ENCODE data around the gene PRM1.

Gene PRM1

DNA sequence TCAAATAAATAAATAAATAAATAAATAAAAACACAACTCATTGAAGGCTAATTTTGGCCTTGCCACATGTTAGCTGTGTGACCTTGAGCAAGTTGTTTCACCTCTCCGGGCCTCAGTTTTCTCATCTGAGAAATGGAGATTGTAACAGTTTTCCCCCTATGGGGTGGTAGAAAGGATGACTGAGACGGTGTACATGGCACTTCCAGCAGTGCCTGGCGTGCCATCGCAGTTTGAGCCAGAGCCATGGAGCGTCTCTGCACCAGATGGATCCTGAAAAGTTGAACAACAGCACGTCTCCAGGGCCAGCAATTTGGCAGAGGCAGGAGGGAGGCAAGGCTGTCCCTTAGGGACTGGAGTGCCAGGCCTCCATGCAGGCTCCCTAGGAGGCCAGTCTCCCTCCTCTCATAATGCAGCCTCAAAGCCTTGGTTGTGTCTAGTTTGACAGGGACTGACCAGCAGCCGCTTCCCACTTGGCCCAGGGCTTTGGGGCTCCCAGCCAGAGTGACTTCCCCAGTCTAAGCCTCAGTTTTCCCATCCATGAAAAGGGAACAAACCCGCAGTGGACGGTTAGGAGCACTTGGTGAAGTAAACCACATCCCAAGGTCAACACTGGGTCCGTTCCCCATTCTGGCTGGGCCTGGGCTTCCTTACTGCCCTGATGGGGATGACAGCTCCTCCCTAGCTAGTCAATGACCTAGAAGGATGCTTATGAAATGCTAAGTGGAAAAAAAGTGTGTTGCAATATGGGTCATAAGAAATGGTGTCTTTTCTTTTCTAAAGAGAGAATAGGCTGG lies 44.5 kb downstream of the PRM1 start:
- no peak for DNase-seq (ENCODE audit: low read depth)

GRCh38 chr16:11235703-11235991 lies 45.5 kb downstream of the PRM1 start:
- no peak for DNase-seq (ENCODE audit: low read depth)

DNA sequence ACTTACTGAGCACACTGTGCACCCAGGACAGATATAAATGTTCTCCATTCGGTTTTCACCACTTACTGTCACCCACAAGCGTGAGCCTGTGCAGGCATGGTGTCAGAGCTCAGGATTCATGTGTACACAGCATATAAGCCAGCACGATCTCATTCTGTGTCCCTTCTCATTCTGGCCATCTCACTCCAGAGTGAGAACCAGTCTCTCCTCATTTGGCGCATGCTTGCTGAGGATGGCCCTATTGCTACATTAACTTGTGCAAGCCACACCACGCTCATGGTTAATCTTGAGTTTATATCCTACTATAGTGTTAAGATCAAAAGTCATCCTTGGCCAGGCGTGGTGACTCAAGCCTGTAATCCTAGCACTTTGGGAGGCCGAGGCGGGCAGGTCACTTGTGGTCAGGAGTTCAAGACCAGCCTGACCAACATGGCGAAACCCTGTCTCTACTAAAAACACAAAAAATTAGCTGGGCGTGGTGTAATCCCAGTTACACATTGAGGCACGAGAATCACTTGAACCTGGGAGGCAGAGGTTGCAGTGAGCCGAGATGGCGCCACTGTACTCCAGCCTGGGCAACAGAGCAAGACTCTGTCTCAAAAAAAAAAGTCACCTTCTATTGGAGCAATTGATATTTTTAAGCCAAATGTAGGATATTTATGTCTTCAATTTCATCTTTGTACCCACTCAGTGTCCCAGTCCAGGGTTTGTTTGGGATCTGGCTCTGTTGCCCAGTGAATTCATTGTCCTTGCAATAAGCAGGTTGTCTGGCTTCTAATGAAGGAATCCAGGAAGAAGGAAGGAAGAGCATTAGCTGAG lies 46.0 kb downstream of the PRM1 start:
- DNase-seq (ENCODE audit: low read depth) = no peak

- peak; percentile 61 for DNase-seq (ENCODE audit: low read depth)
Measured at GRCh38 chr16:11233727-11234376, 47.3 kb downstream of the PRM1 start.

- peak; percentile 83 for DNase-seq (ENCODE audit: low read depth)
Measured at GRCh38 chr16:11232852-11233726, 48.0 kb downstream of the PRM1 start.

DNA sequence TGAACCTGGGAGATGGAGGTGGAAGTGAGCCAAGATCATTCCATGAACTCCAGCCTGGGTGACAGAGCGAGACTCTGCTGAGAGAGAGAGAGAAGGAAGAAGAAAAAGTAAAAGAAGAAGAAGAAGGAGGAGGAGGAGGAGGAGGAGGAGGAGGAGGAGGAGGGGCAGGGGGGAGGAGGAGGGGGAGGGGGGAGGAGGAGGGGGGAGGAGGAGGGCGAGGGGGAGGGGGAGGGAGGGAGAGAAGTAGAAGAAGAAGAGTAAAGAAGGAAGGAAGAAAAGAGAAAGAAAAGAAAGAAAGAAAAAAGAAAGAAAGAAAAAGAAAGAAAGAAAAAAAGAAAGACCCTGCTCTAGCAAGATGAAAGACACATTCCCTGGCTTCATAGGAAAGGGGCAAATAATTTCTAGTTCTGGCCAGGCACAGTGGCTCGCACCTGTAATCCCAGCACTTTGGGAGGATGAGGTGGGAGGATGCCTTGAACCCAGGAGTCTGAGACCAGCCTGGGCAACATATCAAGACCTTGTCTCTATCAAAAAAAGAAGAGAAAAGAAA lies 48.8 kb downstream of the PRM1 start:
- no peak for DNase-seq (ENCODE audit: low read depth)

DNA sequence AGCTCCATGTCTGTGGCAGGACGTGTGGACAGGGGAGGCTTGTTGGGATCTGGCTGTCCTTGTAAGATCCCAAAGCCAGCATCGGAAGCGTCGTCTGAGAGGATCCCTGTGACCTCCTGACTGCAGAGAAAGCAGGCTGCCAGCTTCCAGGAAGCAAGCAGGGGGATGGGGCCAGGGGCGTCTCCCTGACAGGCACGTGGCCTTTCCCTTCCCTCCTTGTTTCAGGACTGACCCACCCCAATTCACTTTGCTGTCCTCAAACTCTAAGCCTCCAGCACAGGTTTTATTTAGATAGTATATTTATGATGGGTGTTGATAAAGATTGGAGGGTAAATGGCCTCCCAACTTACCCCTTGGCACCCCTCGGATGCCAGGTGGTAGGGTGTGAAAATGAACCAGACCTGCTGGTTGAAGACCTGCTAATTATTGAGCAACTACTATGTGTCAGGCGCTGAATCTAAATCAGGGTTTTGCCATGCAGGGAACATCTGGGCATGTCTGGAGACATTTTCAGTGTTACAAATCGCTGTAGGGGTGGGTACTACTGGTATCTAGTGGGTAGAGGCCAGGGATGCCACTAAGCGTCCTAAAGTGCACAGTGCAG lies 49.7 kb downstream of the PRM1 start:
- no peak for DNase-seq (ENCODE audit: low read depth)

Measured in activated T-helper 9 cell treated with anti-CD3 and anti-CD28 coated beads, Interleukin-2, amount 50 U/mL, for 16 hours (primary cell).